GM13977 (cell line): Measurements from ENCODE around the gene PMM2.
A peak's percentile ranks its signal among the peaks of the same experiment; 100 is the strongest.
"Not testable (repeated sequence)": the region's sequence is repeated elsewhere in the genome, so short reads cannot be mapped to it uniquely, and the experiment has no call there.

Experiments used
- DNase-seq: peaks from one replicate; pipeline ENCODE4 v3.0.0; 2012; ENCODE audit warnings: low spot score
- CTCF ChIP-seq: IDR thresholded peaks from 2 replicates; pipeline ENCODE4 v1.5.1; 2012; ENCODE audit warnings: mild to moderate bottlenecking, control low read depth; ENCODE audit not compliant: insufficient read depth; ENCODE audit errors: extremely low read depth, missing control alignments
- in situ Hi-C: fragments of 300-500 bp; cut with MboI; formaldehyde crosslinking; loops from one replicate; pipeline ENCODE4 v1.12.0; 2022; ENCODE audit warnings: low sequenced_read_pairs, low pct_unique_long_range_greater_than_20kb, mixed read lengths, inconsistent platforms; ENCODE audit not compliant: unreplicated experiment

PMM2 gene

GRCh38 chr16:8867216-8867931, 69.7 kb downstream of the PMM2 start:
- no peak for TF ChIP-seq CTCF
- DNase-seq: peak; percentile 62
- in situ Hi-C loops: no loop called here

DNA sequence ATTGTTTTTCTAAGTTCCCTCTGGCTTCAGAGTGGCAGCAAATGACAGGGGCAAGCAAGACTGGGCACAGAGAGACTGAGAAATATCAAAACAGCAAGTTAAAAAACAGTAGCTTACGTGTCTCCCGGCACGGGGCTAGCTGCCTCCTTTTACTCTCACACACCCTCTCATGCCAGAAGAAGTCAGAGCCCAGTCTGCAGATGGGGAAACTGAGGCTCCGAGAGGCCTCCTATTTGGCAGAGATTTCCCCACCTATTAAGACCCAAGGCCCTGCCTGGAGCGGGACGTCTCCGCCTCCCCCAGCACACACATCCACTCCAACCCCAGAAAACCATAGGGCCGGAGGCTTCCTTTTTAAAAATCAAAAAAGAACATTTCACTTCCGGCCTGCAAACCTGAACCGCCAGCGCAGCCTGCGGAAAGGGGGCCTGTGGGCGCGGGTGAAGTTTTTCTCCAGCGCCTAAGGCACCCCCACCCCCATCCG, 70.3 kb downstream of the PMM2 start:
- in situ Hi-C loops: no loop called here
- TF ChIP-seq CTCF: no peak

DNA sequence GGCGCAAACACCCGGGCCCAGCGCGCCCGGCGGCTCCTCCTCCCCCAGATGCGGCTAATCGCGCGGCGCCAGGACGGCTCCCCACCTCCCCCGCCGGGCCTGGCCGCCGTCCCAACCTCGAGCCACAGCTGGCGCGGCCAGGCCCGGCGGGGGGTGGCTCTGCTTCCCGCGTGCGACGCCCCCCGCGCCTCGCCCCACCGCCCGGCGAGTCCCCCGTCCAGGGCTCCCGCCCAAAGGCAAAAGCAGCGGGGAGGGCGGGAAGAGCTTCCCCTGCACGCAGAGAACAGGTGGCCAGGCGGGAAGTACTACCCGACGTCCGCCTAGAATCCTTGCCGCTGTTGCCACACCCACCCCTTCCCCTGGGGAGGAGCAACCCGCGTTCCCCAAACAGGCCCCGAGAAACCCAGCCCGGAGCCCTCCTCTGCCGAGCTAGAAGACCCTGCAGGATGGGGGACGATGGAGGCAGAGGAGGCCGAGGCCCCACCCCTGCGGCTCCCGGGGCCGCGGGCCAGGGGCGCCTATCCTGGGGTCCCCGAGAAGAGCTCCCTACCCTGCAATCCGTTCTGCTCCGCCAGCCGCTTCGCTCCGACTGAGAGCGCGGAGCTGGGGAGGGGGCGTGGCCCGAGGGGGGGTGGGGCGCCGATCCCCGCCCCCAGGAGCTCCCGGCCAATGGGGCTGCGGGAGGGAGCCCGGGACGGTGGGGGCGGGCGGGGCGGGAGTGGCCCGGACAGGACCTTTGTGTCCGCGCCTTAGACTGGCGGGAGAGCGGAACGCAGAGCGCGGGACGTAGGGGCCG, 71.0 kb downstream of the PMM2 start, which contains the start of gene CARHSP1:
Gene CARHSP1 (minus strand): TSS at position 591 of the 796 bp plus-strand sequence. CDS start 9,678 bp downstream, outside the sequence.
- peak; percentile 99 for DNase-seq
- no peak for TF ChIP-seq CTCF
- in situ Hi-C loops: no loop called here

More for the DNA sequence above, 70.3 kb downstream of the PMM2 start:
- DNase-seq: no peak

GRCh38 chr16:8869212-8869987, 71.8 kb downstream of the PMM2 start:
- in situ Hi-C loops: no loop called here
- TF ChIP-seq CTCF: no peak
- no peak for DNase-seq

DNA sequence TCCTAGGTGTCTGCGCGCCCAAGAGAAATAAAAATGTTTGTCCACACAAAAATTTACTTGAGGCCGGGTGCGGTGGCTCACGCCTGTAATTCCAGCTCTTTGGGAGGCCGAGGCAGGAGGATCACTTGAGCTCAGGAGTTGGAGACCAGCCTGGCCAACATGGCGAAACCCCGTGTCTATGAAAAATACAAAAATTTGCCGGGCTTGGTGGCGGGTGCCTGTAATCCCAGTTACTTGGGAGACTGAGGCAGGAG, 72.3 kb downstream of the PMM2 start:
- not testable (repeated sequence) for DNase-seq
- in situ Hi-C loops: loop anchor here (10.0 kb wide), 1 partner anchor 205 kb away; no protein-coding TSS in a partner anchor

DNA sequence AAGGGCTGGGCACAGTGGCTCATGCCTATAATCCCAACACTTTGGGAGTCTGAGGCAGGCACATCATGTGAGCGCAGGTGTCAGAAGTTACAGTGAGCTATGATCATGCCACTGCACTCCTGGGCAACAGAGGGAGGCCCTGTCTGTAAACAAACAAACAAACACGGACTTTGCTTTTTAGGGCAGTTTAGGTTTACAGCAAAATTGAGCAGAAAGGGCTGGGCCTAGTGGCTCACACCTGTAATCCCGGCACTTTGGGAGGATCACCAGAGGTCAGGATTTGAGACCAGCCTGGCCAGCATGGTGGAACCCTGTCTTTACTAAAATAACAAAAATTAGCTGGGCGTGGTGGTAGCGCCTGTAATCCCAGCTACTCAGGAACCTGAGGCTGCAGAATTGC, 74.4 kb downstream of the PMM2 start:
- in situ Hi-C loops: loop anchor here (10.0 kb wide), 1 partner anchor 207 kb away; no protein-coding TSS in a partner anchor
- TF ChIP-seq CTCF: no peak
- DNase-seq: no peak
